ENCODE results near the gene C1orf210.

Gene C1orf210

DNA sequence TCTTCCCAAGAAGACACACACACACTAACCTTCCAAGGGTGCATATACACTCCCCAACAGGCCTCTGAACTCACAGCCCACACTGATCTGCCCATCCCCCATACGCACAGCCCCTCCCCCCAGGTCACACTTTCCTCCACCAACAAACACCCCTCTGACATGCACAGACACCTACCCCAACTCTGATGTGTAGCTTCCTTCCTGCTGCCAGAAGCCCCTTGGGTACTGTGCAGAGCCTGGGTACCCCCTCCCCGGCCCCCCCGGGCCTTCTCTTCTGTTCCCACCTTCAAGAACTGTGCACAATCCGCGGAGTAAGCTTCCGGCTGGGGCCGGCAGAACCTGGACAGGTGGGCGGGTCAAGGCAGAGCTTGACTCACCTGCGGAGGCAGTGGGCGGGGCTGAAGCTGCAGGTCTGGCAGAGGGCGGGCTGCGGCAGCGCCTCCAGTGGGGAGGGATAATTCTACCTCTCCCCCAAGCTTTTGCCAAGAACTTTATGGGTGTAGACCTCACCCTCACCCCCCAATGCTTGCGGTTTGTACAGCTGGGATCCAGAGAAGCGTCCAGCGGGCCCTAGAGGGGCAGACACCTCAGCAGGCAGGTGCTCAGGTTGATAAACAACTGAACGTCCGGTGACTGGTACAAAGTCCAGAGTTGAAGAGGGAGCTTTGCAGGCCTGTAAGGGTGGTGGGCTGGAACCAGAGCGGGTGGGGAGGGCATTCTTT lies at the start of gene C1orf210:
C1orf210 (minus strand) TSS at position 313 of the 722 bp plus-strand sequence. CDS start 2,311 bp downstream, outside the sequence.
- DNase-seq, result no peak

- DNase-seq, result no peak
Observed at GRCh38 chr1:43334453-43335205, 49.2 kb upstream of the C1orf210 start.

DNA sequence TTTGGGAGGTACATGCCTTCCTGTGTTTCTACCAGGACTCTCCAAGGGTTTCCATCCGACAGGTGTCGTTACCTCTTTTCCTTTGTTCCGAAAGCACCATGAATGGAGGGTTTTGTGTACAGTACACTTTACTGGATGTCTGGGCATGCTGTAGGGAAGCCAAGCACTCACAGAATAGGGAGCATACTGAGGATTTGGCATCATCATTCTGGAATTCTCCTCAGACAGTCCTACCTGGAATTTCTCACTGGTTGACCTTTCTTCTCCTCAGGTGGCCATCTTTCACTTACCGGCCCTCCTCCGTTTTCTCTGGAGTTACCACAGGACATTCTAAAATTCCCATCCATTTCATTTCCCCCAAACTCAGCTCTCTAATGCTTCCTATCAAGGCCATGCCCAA lies 46.3 kb upstream of the C1orf210 start:
- DNase-seq, result no peak

GRCh38 chr1:43329995-43330751 lies 44.8 kb upstream of the C1orf210 start:
- DNase-seq, result peak; percentile 28 to 38

DNA sequence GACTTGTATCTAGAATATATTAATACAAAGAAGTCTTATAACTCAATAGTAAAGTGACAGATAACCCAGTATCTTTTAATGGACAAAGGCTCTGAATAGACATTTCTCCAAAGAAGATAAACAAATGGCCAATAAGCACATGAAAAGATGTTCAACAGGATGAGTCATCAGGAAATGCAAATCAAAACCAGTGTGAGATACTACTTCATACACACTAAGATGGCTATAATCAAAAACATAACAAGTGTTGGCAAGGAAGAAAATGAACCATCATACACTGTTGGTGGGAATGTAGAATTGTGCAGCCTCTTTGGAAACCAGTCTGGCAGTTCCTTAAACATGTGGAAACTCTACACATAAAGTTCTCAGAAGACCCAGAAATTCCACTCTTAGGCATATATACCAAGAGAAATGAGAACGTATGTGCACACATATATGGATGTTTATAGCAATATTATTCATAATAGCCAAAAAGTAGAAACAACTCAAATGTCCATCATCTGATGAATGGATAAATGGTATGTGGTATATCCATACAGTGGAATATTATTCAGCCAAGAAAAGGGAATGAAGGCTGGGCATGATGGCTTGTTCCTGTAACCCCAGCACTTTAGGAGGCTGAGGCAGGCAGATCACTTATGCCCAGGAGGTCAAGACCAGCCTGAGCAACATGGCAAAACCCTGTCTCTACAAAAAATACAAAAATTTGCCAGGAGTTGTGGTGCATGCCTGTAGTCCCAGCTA lies 42.3 kb upstream of the C1orf210 start:
- DNase-seq, result no peak

DNA sequence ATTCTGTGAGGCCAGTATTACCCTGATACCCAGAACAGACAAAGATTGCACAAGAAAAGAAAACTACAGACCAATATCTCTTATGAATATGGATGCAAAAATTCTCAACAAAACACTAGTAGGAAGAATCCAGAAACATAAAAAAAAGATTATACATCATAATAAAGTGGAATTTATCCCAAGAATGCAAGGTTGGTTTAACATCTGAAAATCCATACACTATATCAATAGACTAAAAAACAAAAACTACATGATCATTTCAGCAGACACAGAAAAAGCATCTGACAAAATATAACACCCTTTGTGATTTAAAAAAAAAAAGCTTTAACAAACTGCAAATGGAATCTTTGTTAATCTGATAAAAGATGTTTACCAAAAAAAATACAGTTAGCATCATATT lies 40.0 kb upstream of the C1orf210 start:
- DNase-seq, result no peak

DNA sequence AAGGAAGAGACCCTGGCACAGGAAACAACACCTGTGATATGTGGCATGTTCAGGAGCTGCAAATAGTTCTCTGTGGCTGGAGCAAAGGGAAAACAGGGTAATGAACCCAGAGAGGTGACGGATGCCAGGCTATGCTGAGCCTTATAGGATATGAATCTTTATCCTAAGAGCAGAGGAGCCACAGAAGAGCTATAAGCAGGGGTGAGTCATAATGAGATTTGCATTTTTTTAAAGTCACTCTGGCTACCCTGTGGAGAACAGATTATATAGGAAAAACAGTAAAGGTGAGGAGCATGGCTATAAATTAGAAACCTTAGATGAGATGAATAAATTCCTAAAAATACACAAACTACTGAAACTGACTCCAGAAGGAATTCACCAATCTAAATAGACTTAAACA lies 39.4 kb upstream of the C1orf210 start:
- no peak for DNase-seq

DNA sequence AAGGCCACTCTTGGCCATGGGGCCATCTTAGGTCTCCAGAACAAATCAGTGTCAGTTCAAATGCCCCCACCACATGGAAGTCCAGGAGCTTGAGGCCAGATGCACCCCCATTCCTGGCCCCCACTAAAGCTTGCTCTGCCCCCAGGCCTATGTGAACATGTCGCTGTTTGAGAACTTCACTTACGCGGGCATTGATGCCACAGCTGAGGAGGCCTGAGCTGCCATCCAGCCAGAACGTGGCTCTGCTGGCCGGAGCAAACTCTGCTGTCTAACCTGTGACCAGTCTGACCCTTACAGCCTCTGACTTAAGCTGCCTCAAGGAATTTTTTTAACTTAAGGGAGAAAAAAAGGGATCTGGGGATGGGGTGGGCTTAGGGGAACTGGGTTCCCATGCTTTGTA lies 37.1 kb upstream of the C1orf210 start:
- no peak for DNase-seq

DNA sequence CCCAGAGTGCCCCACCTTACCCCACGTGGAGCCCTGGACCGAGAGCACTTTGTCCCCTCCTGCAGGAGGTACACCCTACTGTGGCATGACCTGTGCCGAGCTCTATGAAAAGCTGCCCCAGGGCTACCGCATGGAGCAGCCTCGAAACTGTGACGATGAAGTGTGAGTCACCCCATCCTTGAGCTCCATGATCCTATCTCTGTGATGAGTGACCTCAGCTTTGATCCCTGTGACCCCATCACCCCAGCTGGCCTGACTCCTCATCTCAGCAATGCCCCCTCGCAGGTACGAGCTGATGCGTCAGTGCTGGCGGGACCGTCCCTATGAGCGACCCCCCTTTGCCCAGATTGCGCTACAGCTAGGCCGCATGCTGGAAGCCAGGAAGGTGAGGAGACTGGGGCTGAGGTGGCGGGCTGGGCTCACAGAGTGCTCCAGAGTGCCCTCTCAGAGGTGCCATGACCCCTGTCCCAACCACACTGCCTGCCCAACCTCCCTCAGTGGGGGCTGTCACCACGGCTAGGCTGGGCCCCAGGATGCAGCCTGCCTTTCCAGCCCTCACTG lies 36.0 kb upstream of the C1orf210 start:
- no peak for DNase-seq

- DNase-seq, result no peak
Observed at GRCh38 chr1:43319766-43320165, 34.4 kb upstream of the C1orf210 start.

DNA sequence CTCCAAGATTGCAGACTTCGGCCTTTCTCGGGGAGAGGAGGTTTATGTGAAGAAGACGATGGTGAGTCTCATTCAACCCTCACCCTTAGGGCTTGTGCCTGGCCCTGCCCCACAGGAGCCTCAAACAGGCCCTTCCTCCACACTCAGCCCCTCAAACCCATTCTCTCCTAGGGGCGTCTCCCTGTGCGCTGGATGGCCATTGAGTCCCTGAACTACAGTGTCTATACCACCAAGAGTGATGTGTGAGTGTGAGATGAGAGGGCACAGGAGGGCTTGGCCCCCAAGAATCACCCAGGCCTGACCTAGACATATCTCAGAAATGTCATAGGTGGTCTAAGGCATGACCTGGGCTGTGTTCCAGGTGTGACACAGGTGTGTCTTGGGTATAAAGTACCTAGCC lies 33.9 kb upstream of the C1orf210 start:
- DNase-seq, result no peak

DNA sequence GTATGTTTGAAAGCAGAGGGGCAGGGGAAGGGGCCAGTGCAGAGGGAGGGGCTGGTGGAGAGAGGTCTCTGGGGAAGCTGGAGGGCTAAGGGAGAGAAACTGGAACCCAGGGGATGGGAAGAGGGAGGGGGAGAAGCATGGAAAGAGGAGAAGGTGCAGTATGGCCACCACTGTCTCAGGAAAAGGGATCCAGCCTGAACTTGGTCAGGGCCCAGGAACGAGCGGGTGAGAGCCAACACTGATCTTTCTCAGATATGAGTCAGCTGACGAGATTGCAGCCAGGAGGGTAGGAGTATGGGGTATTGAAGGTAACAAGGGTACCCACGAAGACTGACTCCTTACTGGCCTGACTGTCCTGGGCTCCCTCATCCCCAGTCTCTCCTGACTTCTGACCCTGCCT lies 33.5 kb upstream of the C1orf210 start:
- DNase-seq, result no peak

GRCh38 chr1:43317817-43318471 lies 32.6 kb upstream of the C1orf210 start:
- no peak for DNase-seq

DNA sequence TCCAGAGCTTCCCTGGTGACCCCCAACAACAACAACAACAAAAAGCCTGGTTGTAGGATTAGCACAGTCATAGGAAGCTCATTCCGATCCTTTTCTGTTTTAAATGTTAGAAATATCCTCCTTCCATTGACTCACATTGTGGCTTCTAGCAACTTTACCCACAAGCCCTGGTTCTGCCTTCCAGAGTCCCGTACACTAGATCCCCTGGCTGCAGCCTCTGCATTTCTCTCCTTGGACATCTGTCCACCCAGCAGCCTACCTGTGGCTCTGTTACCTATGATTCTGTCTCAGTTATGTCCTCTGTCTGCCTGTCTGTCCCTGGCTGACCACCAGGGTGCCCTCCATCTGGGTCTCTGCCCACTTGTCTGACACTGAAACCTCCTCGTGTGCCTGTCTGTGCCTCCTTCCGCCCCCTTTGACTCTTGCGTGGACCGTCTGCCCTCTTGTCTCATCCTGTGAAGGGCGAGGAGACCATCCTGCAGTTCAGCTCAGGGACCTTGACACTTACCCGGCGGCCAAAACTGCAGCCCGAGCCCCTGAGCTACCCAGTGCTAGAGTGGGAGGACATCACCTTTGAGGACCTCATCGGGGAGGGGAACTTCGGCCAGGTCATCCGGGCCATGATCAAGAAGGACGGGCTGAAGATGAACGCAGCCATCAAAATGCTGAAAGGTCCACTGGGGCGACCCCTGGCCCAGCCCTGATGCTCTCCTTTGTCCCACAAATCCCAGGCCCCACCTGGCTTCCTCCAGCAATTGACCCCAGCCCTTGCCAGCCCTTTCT lies 31.5 kb upstream of the C1orf210 start:
- DNase-seq, result no peak

- DNase-seq, result no peak
Observed at GRCh38 chr1:43315963-43316737, 30.8 kb upstream of the C1orf210 start.

DNA sequence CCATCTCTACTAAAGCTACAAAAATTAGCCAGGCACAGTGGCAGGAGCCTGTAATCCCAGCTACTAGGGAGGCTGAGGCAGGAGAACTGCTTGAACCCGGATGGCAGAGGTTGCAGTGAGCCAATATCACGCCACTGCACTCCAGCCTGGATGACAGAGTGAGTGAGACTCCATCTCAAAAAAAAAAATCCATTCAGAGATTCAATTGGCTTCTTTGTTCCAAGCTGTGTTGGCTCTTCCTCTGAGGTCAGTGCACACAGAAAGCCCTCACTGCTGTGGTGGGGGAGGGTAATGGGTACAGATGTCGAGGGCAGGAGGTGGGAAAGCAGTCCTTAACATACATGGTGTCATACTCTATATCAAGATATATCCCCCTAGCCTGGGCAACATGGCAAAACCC lies 30.1 kb upstream of the C1orf210 start:
- DNase-seq, result no peak

DNA sequence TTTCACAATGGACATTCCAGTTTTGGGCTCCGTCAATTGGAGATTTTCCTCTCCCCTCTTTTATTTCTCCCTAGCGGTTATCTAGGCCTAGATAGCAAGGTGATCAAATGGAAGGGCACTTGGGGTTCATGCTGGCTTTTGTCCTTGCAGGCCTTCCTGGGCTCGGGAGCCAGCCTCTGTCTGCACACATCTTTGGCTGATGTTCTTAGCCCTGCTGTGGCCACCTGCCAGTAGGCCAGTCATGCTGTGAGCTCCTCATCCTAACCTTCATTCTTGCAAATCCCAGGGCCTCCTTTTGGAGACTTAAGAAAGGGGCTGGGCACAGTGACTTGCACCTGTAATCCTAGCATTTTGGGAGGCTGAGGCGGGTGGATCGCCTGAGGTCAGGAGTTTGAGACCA lies 28.9 kb upstream of the C1orf210 start:
- DNase-seq, result no peak

DNA sequence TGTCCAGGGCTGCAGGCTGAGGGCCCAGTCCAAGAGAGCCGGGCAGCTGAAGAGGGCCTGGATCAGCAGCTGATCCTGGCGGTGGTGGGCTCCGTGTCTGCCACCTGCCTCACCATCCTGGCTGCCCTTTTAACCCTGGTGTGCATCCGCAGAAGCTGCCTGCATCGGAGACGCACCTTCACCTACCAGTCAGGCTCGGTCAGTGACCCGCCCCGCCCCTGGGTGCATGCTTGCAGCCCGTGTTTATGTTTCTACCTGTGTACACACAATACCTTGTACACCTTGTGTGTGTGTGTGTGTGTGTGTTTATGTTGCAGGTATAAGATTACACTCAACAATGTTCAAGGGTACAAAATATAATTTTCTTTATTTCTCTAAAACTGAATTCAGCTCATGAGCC lies 28.4 kb upstream of the C1orf210 start:
- DNase-seq, result no peak

- no peak for DNase-seq
Observed at GRCh38 chr1:43312663-43313515, 27.5 kb upstream of the C1orf210 start.
